Mucosa of descending colon (tissue), 3 donors: ENCODE results near the gene PTPRH. TPM values are rescaled to one million over a fixed set of nuclear protein-coding genes. Genes with fewer than 3 reads are reported as not detected.
A peak's percentile ranks its signal among the peaks of the same experiment; 100 is the strongest.

Experiments used
- ATAC-seq: fragments of 200-7000 bp; cut with Tn5 transposase; one replicate; pipeline ENCODE4 v1.9.1; 2020; ENCODE audit warnings: mild to moderate bottlenecking, moderate library complexity
- DNase-seq, 3 donors: peaks; one replicate each; pipeline ENCODE4 v3.0.0-alpha.2; 2020
- H3K36me3 ChIP-seq: fragments of 200-600 bp; one replicate; pipeline ENCODE4 v1.8.0; 2021; ENCODE audit warnings: low read depth, mild to moderate bottlenecking
- H3K4me1 ChIP-seq: fragments of 200-600 bp; one replicate; pipeline ENCODE4 v1.8.0; 2021; ENCODE audit warnings: low read depth, mild to moderate bottlenecking
- H3K4me3 ChIP-seq: fragments of 200-600 bp; one replicate; pipeline ENCODE4 v1.8.0; 2021; ENCODE audit warnings: mild to moderate bottlenecking
- H3K9me3 ChIP-seq: fragments of 200-600 bp; one replicate; pipeline ENCODE4 v1.8.0; 2021; ENCODE audit warnings: mild to moderate bottlenecking
- intact Hi-C, 2 donors: fragments of 100-400 bp; cut with DNase I in 1 of 2; cut with micrococcal nuclease in 1 of 2; formaldehyde crosslinking; loops; one replicate each; pipeline versions ENCODE4 v1.11.0 to v1.11.1; 2022; cut with DNase I, micrococcal nuclease
- total RNA-seq, 3 donors: library from RNA; stranded (reverse); fragmentation: NEBNext Ultra II Directional in 2 of 3; extraction: Animal tissue kit (Norgen Biotek cat#: 25700) in 2 of 3; gene quantifications; one replicate each; pipeline versions ENCODE4 v1.2.1 to v1.2.4, GENCODE V29; 2021 to 2023
- TF ChIP-seq, protein P1 (sequence below): fragments of 200-600 bp; IDR thresholded peaks from one replicate; pipeline ENCODE4 v1.8.0; 2022; ENCODE audit warnings: antibody characterized with exemption, mild to moderate bottlenecking
- donor health status: DM: no; HTN: no; CAD: no; lungs with moderate emphysema.
- donor health status: DM: no; HTN: no; CAD: no.
- donor health status: DM: no; HTN: yes; CAD: no.

Gene PTPRH
- total RNA-seq, 3 donors from 2014 or later: 62.3 to 181 (median 94.8) TPM

DNA sequence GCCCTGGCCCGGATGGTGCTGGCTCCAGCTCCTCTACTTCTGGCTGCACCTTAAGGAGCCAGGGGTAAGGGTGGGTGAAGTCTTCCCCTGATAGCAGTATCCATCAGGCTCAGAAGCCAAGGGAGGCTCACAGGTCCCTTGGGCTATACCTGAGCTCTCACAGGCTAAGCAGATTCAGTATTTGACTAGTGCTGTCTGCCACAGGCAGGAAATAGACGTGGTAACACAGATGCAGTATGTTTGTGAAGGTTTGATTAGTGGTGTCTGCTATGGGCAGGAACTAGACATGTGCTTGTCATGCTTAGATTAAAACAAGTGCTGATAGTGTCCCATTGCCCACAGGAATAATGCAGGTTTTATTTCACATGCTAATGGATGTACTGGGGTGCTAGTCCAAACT, 33.2 kb downstream of the PTPRH start:
- Histone ChIP-seq H3K4me1 (peaks cover 20% of the 10 kb centered on the region), H3K36me3 (no peaks in the 10 kb centered on the region), H3K9me3 (no peaks in the 10 kb centered on the region), H3K4me3 (no peak overlapping the region)
- TF ChIP-seq, protein P1, sequence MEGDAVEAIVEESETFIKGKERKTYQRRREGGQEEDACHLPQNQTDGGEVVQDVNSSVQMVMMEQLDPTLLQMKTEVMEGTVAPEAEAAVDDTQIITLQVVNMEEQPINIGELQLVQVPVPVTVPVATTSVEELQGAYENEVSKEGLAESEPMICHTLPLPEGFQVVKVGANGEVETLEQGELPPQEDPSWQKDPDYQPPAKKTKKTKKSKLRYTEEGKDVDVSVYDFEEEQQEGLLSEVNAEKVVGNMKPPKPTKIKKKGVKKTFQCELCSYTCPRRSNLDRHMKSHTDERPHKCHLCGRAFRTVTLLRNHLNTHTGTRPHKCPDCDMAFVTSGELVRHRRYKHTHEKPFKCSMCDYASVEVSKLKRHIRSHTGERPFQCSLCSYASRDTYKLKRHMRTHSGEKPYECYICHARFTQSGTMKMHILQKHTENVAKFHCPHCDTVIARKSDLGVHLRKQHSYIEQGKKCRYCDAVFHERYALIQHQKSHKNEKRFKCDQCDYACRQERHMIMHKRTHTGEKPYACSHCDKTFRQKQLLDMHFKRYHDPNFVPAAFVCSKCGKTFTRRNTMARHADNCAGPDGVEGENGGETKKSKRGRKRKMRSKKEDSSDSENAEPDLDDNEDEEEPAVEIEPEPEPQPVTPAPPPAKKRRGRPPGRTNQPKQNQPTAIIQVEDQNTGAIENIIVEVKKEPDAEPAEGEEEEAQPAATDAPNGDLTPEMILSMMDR: no peak
- intact Hi-C loops: no loop called here
- DNase-seq: no peak
- no peak for ATAC-seq

DNA sequence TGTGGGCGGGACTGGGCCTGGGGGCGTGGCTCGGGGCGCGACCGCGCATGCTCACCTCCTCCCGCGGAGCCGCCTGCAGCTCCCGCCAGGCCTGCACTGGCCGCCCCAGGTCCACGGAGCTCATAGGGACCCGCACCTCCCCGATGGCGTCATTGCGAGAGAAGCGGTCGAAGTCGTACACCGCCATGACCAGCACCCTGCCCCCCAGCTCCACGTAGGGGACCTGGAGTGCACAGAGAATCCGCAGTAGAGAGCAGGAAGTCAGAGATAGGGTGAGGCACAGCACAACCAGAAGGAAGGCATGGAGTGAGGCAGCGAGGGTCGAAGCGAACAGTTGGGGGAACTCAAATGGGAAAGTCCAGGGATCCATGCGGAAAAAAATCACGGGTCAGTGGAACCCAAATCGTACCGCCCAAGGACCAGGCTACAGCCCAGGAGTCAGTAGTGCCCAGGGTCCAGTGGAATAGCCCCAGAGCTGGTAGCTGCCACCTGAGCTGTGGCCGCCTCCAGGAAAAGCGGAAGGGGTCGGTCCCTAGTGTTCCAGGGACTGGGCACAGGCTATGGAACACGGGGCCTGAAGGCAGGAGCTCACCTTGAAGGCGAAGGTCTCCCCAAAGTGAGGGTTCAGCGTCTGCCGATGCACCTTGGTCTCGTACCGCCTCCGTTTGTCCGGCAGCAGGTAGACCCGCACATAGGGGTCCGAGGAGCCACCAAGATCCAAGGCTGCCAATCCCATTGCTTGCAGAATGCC, 34.0 kb downstream of the PTPRH start:
- DNase-seq: no peak
- ATAC-seq: no peak
- TF ChIP-seq, protein P1: no peak
- intact Hi-C loops: no loop called here
- Histone ChIP-seq H3K4me3 (no peak overlapping the region), H3K4me1 (peaks cover 19% of the 10 kb centered on the region), H3K36me3 (no peaks in the 10 kb centered on the region), H3K9me3 (no peaks in the 10 kb centered on the region)

DNA sequence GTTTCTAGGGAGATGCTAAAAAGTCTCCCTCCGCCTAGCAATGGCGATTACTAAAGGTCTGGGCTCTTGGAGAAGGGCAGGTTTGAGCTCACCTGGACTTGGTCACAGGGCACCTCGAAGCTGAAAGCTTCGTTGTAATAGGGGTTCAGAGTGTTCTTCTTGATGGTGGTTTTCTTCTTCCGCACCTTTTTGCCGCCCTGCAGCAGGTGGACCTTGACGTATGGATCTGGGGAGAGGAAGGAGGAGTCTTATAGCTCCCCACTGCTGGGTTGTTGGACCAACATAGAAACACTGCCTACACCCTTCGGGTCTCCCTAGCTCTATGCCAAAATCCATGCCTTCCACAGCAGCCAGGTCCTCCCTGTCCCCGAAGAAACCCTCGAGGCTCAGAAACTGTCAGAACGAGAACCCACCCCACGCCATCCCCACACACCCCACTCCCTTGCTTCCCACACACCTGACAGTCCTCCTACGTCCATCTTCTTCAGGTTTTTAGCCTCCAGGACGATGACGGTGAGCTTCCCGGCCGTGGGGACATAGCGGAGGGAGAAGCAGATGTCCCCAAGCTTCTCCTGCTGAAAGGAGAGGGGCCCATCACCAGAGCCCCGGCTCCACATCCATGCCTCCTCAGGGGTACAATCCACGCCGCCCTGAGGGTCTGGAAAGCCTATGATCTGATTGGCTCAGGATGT, 34.7 kb downstream of the PTPRH start:
- no peaks in the 10 kb centered on the region for H3K9me3 ChIP-seq
- ATAC-seq (no peak), DNase-seq (no peak)
- intact Hi-C loops: no loop called here
- TF ChIP-seq, protein P1: no peak
- H3K4me1 ChIP-seq: peaks cover 12% of the 10 kb centered on the region
- H3K4me3 ChIP-seq: no peak overlapping the region
- H3K36me3 ChIP-seq: no peaks in the 10 kb centered on the region

DNA sequence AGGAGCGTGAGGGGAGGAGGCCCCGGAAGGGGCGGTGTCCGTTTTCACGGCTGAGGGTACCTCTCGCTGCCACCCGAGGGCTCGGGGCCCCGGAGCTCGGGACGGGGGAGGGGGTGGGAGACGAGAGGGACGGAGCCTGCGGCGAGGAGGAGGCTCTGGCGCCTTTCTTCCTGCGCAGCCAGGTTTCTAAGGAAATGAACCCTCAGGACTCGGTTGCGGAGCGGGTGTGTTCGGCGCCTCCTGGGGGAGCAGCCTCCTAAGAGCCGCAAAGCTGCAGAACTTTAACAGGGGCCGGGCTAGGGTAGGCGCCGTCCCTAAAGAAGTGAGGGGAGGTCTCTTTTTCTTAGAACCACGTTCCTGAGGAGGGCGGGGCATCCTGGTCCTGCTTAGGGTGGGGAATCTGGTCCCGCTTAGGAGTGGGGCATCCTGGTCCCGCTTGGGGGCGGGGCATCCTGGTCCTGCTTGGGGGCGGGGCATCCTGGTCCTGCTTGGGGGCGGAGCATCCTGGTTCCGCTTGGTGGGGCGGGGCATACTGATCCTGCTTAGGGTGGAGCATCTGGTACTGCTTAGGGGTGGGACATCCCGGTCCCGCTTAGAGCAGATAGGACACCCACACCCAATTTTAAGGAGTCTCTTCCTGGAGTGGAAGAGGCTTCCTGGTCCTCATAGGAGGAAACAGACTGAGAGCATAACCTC, 35.4 kb downstream of the PTPRH start:
- H3K4me3 ChIP-seq: no peak overlapping the region
- intact Hi-C loops: no loop called here
- peaks cover 6% of the 10 kb centered on the region for H3K4me1 ChIP-seq
- H3K36me3 ChIP-seq: no peaks in the 10 kb centered on the region
- ATAC-seq (peak; percentile 75), DNase-seq (peak; percentile 48 to 70 (median 65))
- TF ChIP-seq, protein P1: no peak
- H3K9me3 ChIP-seq: no peaks in the 10 kb centered on the region

DNA sequence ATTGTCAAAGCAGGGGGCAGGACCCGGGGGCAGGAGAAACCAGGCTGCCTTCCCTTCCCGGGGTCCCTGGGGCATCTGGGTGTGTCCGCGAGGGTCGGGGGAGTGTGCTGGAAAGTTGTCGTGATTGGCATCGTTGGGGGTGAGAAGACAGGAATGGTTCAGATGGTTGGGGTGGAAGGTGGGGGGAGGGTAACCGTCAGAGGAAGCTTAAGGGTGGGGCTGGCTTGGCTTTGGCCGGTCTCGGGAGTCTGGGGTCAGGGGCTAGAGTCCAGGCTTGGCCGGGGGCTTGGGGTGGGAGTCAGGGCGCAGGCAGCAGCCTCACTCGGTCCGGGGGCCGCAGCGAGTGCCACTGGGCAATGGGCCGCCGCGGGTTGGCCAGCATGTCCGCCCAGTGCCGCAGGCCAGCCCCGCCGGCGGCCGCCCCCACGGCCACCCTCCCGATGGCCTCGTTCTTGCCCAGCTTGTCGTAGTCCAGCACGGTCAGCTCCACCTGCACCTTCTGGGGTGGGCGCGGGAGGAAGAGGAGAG, 36.1 kb downstream of the PTPRH start:
- H3K9me3 ChIP-seq: no peaks in the 10 kb centered on the region
- no peaks in the 10 kb centered on the region for H3K36me3 ChIP-seq
- TF ChIP-seq, protein P1: no peak
- H3K4me1 ChIP-seq: peaks cover 6% of the 10 kb centered on the region
- DNase-seq (no peak), ATAC-seq (no peak)
- intact Hi-C loops: no loop called here
- no peak overlapping the region for H3K4me3 ChIP-seq
